GM21367 (cell line): Measurements from ENCODE around the gene RALGAPA2.
"Not testable (repeated sequence)": the region's sequence is repeated elsewhere in the genome, so short reads cannot be mapped to it uniquely, and the experiment has no call there.

Experiments
- ATAC-seq: cut with Tn5 transposase; IDR thresholded peaks from one replicate; pipeline ENCODE4 v1.9.1; 2021; ENCODE audit not compliant: unreplicated experiment

RALGAPA2 gene

DNA sequence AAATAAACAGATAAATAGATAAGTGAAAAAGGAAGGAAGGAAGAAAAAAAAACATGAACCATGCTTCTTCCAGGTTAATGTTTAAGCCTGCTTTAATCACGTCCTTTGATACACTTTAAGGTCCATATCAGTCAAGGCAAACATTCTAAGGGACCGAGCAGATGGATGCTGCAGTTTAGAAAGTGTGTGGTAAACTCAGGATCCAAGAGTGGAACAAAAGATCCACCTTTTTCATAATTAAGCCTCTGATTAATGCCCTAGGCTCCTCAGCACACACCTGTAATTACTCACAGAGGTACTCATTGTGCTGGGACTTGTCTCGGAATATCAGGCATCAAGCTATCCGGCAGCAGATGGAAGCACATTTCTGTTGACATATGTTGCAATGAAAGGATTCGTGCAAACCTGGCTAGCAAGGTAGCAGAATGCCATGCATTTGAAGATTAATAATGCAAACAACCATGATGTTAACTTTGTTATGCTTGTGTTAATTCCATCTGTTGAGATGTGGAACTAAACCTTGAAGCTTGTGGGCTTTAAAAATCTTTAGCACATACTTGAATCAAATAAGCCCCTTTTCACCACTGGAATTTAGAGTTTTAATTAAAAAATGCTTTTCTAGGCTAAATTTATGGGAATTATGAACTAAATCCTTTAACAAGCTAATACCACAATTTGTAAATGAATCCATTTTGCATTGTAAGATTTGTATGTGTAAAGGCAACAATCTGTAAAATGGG lies 163.7 kb downstream of the RALGAPA2 start:
- no peak for ATAC-seq

DNA sequence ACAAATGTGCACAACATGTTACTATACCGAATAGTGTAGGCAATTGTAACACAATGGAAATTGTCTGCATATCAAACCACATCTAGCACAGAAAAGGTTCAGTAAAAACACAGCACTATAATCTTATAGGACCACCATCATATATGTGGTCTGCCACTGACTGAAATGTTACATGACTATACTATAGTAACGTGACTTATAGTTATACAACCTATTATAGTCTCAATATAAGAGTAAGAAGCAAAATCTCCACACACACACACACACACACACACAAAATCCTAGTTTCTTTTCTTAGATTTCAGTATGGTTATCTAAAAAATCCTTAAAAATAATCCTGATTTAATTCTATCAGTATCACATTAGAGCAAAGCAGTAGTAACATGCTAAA lies 164.6 kb downstream of the RALGAPA2 start:
- no peak for ATAC-seq

DNA sequence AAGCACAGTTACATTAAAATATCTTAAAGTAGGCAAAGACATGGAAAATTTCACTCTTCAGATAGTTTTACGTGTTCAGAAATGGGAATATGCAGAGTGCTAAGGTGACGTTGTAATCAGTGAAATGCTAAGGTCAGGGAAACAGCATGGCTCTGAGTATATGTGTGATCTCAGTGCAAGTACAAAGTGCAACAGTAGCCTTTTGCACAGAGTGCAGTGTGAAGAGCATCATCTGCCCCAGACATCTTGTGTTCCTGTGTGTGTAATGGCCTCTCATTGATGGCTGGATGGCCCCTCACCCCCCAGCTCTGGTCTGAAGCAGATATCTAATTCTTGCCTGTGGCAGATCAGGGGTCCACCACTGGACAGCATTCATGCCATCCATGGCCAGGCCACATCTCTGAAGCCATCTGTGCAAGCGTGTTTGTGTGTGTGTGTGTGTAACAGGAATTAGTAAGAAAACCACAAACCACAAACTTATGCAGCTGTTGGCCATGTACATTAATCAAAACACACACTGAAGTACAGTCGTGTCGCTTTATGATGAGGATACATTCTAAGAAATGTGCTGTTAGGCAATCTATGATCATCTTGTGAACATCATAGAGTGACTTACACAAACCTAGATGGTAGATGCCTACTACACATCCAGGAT lies 165.1 kb downstream of the RALGAPA2 start:
- no peak for ATAC-seq

DNA sequence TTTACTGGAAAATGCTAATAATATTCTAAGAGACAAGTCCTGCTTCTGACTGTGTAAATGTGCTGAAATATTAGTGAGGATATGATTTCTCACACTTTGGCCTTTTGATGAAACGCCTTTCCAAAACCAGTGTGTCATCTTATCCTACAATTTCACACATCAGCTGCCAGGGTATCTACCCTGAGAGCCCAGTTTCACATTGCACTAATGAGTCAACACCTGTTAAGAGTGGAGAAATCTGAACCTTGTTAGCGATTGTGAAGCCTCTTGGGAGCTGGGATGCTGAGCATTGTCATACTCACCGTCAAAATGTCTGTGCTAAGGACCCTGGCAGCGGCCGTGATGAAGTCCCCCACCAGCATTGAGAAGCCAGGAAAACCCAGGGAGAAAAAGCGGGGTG lies 166.0 kb downstream of the RALGAPA2 start:
- ATAC-seq = no peak

DNA sequence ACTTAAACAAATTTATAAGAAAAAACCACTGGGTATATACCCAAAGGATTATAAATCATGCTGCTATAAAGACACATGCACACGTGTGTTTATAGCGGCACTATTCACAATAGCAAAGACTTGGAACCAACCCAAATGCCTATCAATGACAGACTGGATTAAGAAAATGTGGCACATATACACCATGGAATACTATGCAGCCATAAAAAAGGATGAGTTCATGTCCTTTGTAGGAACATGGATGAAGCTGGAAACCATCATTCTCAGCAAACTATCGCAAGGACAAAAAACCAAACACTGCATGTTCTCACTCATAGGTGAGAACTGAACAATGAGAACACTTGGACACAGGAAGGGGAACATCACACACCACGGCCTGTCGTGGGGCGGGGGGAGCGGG lies 169.1 kb downstream of the RALGAPA2 start:
- ATAC-seq = not testable (repeated sequence)

DNA sequence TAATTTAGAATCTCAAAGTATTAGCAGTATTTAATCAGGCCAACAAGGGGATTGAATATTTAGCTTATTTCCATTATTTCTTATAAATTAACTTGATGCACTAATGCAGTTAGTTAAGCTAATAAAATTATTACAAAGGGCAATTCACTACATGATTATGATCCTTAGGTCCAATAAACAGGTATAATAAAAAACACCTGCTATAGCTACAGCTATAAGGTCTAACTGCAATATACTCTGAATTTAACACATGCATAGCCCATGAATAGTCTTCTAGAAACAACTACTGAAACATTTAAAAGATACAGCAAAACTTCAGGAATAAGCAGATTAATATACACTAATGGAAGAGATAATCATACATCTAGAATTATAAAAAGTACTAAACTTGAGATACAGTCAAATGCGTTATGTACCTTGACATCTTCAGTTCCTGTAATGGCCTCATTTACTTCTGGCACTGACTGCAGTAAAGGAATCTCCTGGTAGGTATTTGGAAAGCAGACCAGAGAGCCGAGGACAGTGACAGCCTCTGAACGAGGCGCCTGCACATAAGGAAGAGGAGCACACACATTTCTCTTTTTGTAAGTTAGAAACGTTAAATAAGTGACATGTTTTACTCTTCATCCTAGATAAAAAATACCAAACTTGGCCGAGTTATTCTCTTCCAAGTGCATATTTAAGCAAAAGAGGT lies 176.1 kb downstream of the RALGAPA2 start:
- ATAC-seq = no peak

DNA sequence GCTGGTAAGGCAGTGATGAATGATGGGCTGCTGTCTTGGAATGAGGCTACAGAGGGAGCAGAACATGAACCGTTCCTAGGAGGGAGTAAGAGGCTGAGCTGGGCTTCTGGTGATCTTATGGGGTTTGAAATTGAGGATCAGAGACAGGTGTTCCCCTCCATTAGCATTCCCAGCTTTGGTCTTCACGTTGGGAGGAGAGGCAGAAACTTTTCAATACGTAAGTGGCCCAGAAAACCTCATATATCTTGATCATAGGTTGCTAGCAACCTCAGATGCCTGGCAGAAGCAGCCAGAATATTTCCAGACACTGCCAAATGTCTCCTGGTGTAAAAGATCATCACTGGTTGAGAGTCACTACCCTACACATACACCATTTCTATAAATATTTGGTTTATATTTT lies 177.4 kb downstream of the RALGAPA2 start:
- no peak for ATAC-seq

DNA sequence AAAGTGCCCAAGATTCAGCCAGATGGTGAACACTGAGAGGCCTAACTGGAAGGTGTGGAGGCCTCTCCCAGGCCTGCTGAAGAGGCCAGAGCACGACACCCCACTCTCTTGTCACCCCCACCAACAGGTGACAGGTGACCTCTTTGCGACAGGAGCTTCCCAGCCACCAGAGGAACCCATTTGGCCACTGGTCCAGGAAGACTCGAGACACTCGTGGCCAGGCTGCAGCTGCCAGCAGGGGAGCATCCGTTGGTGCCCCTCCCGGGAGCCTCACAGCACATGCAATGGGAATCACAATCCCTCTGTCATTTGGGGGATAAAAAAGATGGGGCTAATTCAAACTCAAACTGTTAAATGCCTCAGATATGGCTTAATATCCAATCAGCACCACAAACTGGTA lies 181.2 kb downstream of the RALGAPA2 start:
- no peak for ATAC-seq

DNA sequence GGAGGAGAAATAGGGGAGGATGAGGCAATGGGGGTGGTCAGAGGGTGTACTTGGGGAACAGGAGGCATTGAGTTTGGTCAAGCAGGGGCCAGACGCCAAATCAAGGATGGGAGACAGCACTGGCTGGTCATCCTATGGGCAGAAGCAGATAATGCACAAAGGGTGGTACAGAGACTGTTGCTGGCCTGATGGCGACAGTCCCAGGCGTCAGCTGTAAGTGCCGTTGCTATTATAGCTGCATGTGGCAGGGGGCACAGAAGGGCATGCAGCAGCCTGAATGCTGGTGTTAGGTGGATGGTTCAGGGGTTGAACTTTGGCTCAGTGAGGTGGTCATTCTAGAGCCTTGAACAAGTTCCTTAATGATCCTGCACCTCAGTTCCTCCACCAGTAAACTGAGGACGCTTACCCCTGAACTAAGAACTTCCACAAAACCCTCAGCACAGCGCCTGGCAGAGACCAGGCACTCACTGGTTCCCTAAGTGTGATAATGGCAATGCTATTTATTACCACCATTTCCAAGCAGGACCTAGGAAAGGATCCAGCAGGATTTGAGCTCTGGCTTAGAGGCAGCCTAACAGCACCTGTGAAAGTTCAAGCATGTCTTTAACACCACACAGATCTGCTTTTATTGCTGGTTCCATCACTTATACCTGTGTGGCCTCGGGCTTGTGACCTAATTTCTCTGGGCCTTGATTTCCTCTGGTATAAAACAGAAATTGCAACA lies 181.9 kb downstream of the RALGAPA2 start:
- ATAC-seq = no peak

DNA sequence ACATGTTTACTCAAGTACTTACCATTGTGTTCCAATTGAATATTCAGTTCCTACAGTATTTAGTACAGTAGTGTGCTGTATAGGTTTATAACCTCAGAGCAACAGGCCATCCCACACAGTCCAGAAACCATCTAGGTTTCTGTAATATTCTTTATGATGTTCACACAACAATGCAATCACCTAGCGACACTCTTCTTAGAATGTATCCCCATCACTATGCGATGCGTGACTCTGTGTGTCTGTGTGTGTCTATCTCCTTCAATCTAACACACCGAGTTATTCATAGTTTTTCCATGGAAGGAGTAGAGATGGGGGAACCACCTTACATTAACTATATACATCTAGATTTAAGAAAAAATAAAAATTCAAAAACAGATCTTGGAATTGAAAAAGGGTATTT lies 182.8 kb downstream of the RALGAPA2 start:
- ATAC-seq = no peak

DNA sequence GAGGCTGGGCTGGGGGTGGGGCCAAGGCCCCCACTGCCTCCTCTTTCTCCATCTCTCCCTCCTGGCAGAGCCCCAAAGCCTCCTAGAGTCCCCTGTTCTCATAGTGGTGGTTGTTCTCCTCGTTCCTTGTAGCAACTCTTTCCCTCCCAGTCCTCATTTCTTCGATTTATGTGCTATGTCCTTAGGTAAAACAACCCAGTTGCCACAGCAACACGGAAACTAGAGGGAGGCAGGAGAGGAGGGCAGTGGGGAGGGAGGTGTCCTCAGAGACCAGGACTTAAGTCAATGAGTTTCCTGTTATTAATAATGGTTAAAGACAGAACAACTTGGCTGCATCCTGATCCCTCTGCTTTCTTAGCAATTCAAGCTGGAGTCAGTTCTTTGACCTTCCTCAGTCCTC lies 183.6 kb downstream of the RALGAPA2 start:
- no peak for ATAC-seq

DNA sequence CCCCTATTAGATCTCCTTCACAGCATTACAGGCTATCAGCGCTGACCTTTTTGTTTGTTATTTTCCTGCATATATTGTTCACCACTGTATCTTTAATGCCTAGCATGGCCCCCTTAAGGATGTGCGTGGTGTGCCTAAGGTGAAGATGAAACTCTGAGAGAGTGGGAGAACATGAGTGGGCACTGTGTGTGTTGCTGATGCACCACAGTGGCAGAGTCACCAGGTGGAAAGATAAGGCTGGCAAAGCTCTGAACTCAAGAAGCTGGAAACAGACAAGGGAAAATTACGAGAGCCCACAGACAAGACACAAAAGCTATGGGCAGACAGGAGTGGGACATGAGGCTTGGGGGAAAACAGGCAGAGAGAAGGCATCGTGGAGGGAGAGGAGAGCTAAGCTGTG lies 184.8 kb downstream of the RALGAPA2 start:
- ATAC-seq = no peak

DNA sequence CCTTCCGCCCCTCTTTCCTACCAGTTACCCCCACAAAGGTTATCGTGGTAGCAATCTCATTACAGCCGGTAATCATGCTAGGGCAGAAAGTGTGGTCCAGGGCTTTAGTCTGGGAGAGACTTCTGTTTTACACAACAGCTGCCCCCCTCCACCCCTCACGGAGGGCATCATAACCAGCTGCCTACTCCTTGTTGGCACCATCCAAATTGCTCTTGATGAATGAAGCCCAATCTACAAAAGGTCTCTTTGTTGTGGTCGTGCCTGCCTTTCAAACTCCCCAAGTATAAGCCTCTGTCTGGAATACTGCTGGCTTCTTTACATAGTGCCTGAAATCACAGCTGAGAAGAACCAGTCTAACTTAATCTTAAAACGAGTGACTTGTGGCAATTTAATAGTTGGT lies 186.7 kb downstream of the RALGAPA2 start:
- ATAC-seq = no peak

DNA sequence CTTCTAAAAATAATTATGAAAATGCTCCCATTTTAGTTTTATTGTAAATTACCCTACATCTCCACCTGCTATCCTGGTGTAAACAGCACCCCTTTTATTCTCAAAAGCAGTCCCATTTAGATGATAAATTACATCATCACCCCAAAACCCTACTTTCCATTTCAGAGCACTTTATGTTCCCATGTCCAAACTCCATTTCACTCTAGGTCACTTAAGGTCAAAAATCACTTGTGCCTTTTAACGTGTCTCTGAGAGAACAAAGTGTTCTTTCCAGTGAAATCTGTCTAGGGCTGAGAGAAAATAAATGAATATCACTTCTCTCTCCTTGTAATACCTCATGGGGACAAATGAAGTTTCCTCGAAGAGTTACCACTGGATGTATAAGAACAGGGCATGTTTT lies 187.2 kb downstream of the RALGAPA2 start:
- no peak for ATAC-seq

DNA sequence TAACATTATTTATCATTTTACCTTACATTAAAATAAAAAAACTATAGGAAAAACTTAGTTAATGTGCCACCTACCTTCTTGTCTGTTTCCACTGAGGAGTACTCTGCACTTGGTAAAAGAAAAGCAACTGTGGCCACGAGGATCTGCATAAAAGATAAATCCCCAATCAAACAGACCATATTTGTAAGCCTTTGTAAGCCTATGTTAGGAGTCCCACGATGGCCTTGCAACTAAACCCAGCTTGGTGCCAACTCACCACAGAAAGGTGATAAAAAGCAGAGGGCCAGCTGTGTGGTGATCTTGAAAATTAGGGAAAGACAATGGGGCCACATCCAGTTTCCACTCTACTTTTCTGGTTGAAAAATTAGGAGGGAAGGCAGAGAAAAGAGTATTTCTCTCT lies 187.7 kb downstream of the RALGAPA2 start:
- no peak for ATAC-seq

DNA sequence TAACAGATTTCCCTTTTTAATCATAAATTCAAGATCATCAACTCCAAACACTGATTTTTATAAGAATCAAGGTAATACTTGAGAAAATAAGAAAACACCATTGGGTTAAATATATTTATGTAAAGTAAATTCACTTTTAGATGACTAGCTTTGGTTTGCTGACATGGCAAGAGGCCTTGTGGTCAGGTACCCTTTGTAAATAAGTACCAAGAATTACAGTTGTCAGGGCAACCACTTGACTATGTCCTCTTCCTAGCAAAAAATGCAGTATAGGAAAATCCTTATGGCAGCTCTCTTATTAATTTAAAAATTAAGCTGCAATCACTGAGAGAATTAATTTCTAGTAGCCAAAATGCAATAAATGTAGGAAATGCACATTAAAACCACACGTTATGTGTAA lies 190.7 kb downstream of the RALGAPA2 start:
- no peak for ATAC-seq

DNA sequence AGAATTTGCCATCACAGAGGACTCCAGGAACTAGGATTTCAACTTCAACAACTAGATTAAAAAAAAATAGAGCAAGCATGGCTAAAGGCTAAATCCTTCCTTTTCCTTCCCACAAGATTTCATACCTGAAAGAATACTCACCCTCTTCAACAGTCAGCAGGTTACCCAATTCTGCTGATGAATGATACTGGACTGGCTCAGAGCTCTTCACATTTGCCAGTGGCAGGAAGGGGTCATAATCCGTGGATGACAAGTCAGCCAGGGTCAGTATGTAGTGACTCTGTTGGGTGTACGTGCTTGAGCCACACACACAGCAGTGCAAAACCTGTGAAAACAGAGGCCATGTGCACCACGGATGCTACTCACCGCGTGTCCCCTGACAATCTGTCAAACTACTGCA lies 191.7 kb downstream of the RALGAPA2 start:
- no peak for ATAC-seq

DNA sequence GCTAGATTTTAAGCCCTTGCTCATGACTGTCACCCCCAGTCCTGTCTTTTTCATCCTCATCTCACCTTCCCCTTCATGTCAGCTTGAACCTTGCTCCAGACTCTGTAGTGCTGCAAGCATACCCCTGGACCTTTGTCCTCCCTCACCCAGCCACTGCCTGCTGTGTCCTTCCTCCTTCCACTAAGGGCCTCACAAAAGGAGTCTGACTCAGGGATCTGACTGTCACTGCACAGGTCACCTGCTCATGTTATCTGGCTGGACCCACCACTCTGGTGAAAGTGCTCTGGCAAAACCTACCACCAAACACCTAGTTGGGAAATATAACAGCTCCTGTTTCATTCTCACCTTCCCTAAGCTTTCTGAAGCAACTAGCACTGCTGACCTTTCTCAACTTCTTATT lies 193.2 kb downstream of the RALGAPA2 start:
- ATAC-seq = no peak

DNA sequence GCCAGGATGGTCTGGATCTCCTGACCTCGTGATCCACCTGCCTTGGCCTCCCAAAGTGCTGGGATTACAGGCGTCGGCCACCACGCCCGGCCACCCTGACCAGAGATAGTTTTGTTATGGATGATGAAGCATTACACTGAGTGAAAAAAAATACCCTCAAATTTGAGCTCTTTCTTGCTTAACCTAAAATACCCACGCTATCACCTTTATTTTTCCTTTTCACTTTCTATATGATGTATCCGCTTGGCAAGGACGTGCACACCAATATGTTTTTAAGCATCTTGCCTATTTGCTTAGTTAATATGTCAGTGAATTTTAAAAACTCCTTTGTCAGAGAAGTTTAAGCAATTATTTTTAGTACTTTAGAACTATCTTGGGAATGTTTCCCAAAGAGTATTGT lies 194.2 kb downstream of the RALGAPA2 start:
- ATAC-seq = peak; percentile 54

DNA sequence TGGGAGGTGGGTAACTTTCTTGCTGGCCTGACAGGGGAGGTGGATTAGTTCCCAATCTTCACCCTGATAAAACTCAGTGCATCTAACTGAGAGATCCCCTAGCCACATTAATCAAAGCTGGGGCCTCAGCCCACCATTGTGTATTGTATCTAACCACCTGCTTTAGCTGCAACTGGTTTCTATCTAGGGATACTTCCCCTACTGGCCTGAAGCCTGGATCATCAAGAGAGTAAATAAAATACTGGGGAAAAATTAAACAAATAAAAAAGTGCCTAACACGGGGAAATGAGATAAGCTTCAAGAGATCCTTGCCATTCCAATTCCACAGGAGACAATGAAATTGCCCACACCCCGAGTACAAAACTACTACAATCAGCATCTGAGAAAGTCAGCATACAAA lies 195.1 kb downstream of the RALGAPA2 start:
- ATAC-seq = no peak

DNA sequence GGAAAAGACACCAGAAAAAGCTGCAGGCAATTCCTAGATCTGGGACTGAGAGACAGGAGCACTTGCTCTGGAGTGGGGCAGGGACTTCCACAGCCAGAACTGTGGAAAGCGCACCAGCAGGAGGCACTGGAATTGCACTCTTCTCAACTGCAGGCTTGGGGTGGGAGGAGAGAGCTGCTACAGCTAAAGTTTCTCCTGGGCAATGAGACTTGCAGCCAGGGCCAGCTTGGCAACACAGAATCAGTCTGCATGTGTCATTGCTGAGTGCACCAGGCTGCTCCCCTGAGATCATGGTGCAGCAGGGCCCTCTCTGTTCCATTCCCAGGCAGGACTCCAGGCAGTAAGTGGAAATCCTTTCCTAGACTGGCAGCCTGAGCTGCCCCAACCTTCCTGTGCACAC lies 198.7 kb downstream of the RALGAPA2 start:
- ATAC-seq = no peak

DNA sequence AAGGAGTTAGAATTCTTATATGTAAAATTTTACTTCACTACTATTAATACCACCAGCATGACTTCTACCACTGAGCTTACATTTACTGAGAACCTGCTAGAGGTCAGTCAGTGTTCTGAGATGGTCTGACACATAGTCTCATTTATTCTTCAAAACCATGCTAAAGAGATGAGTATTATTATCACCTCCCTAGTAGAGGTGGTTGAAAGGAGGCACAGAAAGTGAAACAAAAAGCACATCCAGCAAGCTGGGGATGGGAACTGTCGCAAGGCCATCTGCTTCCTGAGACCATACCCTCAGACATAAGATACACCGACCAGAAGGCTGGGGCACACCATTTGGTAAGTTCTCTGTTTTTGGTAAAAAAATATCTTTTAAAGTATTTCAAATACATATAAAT lies 206.9 kb downstream of the RALGAPA2 start:
- ATAC-seq = no peak
